ENCODE results near the gene STRBP.

Gene STRBP

GRCh38 chr9:123263227-123263626 lies 5.2 kb downstream of the STRBP start:
- no peaks in the 10 kb centered on the region for H3K36me3 ChIP-seq (replicated peaks)
- H3K27ac ChIP-seq: no peak overlapping the region
- no peak for DNase-seq
- H3K27me3 ChIP-seq (replicated peaks): peaks cover 10% of the 10 kb centered on the region
- no peak for TF ChIP-seq CTCF (IDR thresholded peaks at IDR 0.05; ENCODE audit: low read depth, low read length, missing control alignments)
- H3K4me3 ChIP-seq (ENCODE audit: low read depth, low read length): no peak overlapping the region
- in situ Hi-C loops (cut with HindIII; ENCODE audit: low pct_ligation_motif_present, low sequenced_read_pairs): no loop called here

DNA sequence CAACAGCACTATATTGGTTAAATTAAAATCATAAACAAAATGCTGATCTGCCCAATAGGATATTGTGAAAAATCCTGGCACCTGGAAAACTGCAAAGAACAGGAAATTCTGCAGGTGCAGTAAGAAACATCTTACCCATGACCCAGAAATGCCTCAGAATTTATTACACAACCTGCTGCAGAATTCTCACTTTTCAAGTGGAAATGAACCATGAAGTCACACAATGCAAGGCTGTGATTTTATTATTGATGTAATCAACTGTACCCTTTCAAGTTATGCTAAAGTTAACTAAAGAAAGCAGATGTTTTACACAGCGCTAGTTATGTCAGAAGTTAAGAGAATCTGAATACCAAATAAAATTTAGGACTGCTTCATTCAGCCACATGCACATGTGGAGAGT lies 6.0 kb downstream of the STRBP start:
- in situ Hi-C loops (cut with HindIII; ENCODE audit: low pct_ligation_motif_present, low sequenced_read_pairs): no loop called here
- peaks cover 8% of the 10 kb centered on the region for H3K27me3 ChIP-seq (replicated peaks)
- DNase-seq: no peak
- no peak overlapping the region for H3K27ac ChIP-seq
- H3K36me3 ChIP-seq (replicated peaks): no peaks in the 10 kb centered on the region
- no peak overlapping the region for H3K4me3 ChIP-seq (ENCODE audit: low read depth, low read length)
- TF ChIP-seq CTCF (IDR thresholded peaks at IDR 0.05; ENCODE audit: low read depth, low read length, missing control alignments): no peak

DNA sequence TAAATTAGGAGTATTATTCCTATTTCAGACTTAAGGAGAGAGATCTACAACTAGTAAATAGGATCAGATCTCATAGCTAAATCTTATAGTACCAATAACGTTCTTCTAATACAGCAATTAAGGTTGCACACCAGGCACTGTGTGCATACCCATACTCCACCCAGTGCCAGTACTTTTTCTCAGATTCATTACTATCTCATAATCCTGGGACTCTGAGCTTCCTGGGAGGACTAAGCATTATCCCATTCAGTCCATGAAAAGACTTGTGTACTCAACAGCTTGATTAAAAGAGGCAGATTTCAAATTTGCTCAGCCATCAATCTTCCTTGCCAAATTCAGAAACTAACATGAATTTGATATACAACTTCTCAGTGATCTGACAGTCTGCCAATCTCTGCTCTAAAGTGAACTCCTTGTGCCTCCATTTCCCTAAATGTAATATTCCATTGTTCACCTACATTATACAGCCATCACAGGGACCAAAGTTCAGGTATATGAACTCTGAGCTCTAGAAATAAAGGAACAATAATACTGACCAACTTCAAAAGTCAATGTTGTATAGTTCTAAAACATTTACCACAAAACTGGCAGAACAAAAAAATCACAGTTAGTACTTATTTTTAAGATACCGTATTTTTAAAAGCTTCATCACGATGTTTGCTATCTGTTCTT lies 7.2 kb downstream of the STRBP start:
- no peak for TF ChIP-seq CTCF (IDR thresholded peaks at IDR 0.05; ENCODE audit: low read depth, low read length, missing control alignments)
- Histone ChIP-seq H3K27me3 (replicated peaks) (no peaks in the 10 kb centered on the region), H3K27ac (no peak overlapping the region), H3K36me3 (replicated peaks) (no peaks in the 10 kb centered on the region), H3K4me3 (ENCODE audit: low read depth, low read length) (no peak overlapping the region)
- in situ Hi-C loops (cut with HindIII; ENCODE audit: low pct_ligation_motif_present, low sequenced_read_pairs): no loop called here
- DNase-seq: no peak

DNA sequence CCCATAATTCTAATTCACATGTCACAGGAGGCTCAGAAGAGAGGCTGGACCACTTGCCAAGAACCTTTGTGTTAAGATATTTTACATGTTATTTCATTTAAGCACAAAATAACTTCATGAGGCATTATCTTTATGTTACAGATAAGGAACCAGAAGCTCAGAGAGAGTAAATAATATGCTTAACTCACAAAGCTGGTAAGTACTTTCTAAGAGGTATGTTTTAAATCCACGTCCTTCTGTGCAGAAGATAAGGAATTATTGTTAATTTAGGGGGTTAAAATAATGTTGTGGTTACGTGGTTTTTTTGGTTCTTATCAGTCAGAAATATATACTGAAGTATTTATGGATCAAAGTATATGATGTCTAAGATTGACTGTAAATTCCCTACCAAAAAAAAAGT lies 8.0 kb downstream of the STRBP start:
- no peak for TF ChIP-seq CTCF (IDR thresholded peaks at IDR 0.05; ENCODE audit: low read depth, low read length, missing control alignments)
- Histone ChIP-seq H3K36me3 (replicated peaks) (no peaks in the 10 kb centered on the region), H3K27ac (no peak overlapping the region), H3K4me3 (ENCODE audit: low read depth, low read length) (no peak overlapping the region), H3K27me3 (replicated peaks) (no peaks in the 10 kb centered on the region)
- in situ Hi-C loops (cut with HindIII; ENCODE audit: low pct_ligation_motif_present, low sequenced_read_pairs): no loop called here
- DNase-seq: no peak

DNA sequence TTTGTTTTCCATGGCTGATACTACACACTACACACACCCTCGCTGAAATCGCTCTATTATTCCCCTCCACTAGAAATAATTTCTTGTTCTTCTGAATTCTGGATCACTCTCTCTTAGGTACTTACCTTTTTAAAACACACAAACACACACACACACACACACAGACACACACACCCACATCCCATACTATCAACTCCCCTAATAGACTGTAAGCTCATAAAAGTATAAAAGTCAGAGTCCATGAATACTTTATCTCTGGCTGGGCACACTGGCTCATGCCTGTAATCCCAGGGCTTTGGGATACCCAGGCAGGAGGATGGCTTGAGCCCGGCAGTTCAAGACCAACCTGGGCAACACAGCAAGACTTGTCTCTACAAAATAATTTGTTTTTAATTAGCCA lies 11.1 kb downstream of the STRBP start:
- in situ Hi-C loops (cut with HindIII; ENCODE audit: low pct_ligation_motif_present, low sequenced_read_pairs): no loop called here
- no peak for TF ChIP-seq CTCF (IDR thresholded peaks at IDR 0.05; ENCODE audit: low read depth, low read length, missing control alignments)

GRCh38 chr9:123255718-123256117 lies 12.7 kb downstream of the STRBP start:
- DNase-seq: no peak
- Histone ChIP-seq H3K36me3 (replicated peaks) (no peaks in the 10 kb centered on the region), H3K4me3 (ENCODE audit: low read depth, low read length) (no peak overlapping the region), H3K27me3 (replicated peaks) (no peaks in the 10 kb centered on the region), H3K27ac (no peak overlapping the region)
- in situ Hi-C loops (cut with HindIII; ENCODE audit: low pct_ligation_motif_present, low sequenced_read_pairs): no loop called here
- TF ChIP-seq CTCF (IDR thresholded peaks at IDR 0.05; ENCODE audit: low read depth, low read length, missing control alignments): no peak

More for the DNA sequence above, 11.1 kb downstream of the STRBP start:
- Histone ChIP-seq H3K27me3 (replicated peaks) (no peaks in the 10 kb centered on the region), H3K4me3 (ENCODE audit: low read depth, low read length) (no peak overlapping the region), H3K27ac (no peak overlapping the region), H3K36me3 (replicated peaks) (no peaks in the 10 kb centered on the region)
- no peak for DNase-seq
